Psoas muscle (tissue), 8 donors: ENCODE measurements around the gene DYNC1I1. TPM values are rescaled to one million over a fixed set of nuclear protein-coding genes. Genes with fewer than 3 reads are reported as not detected.

Source experiments
- ATAC-seq, 4 donors: fragments of 200-7000 bp; cut with Tn5 transposase; one replicate each; pipeline ENCODE4 v1.9.1; 2020; ENCODE audit warnings: moderate library complexity in 3 of 4, mild to moderate bottlenecking in 2 of 4
- DNase-seq, 2 donors: peaks; one replicate each; pipeline ENCODE4 v3.0.0-alpha.2; 2020
- H3K27ac ChIP-seq: fragments of 200-600 bp; one replicate; pipeline ENCODE4 v1.8.0; 2022
- H3K27me3 ChIP-seq, 3 donors: fragments of 200-600 bp in 1 of 3; one replicate each; pipeline versions ENCODE4 v1.6.1 to v1.8.0; 2013 to 2022; ENCODE audit warnings: low read length in 2 of 3, mild to moderate bottlenecking in 2 of 3, moderate library complexity in 1 of 3; ENCODE audit not compliant: insufficient read depth in 3 of 3
- H3K36me3 ChIP-seq, 2 donors: fragments of 200-600 bp in 1 of 2; one replicate each; pipeline versions ENCODE4 v1.6.1 to v1.8.0; 2013 to 2022; ENCODE audit warnings: low read depth in 1 of 2, mild to moderate bottlenecking in 1 of 2, moderate library complexity in 1 of 2; ENCODE audit not compliant: insufficient read depth in 1 of 2
- H3K4me1 ChIP-seq: fragments of 200-600 bp; one replicate; pipeline ENCODE4 v1.8.0; 2022
- H3K4me3 ChIP-seq: fragments of 200-600 bp; one replicate; pipeline ENCODE4 v1.8.0; 2022; ENCODE audit warnings: mild to moderate bottlenecking
- H3K9me3 ChIP-seq: fragments of 200-600 bp; one replicate; pipeline ENCODE4 v1.8.0; 2022
- CTCF ChIP-seq: fragments of 200-600 bp; IDR thresholded peaks from one replicate; pipeline ENCODE4 v1.8.0; 2022; ENCODE audit warnings: antibody characterized with exemption
- whole genome bisulfite sequencing, 3 donors: extraction: QIAGEN DNeasy Blood & Tissue Kit; methylation state at CpG; one replicate each; pipeline versions ENCODE4 v1.1.6 to v1.1.7; 2013; 5-methylcytosine and 5-hydroxymethylcytosine counted together
- intact Hi-C, 2 donors: fragments of 100-400 bp; cut with DNase I; formaldehyde crosslinking; loops; one replicate each; pipeline versions ENCODE4 v1.11.0 to v1.14.2; 2022
- polyA plus RNA-seq, 3 donors: library from polyadenylated mRNA; stranded (reverse); fragments of 200-250 nt; gene quantifications; one replicate each; pipeline ENCODE4 v1.2.3, GENCODE V29; 2013
- total RNA-seq, 4 donors: library from RNA; stranded (reverse); fragmentation: NEBNext Ultra II Directional in 2 of 4; extraction: Animal tissue kit (Norgen Biotek cat#: 25700) in 2 of 4; gene quantifications; one replicate each; pipeline versions ENCODE4 v1.2.1 to v1.2.4, GENCODE V29; 2021 to 2023
- donor health status: healthy with polysubstance abuse.
- donor health status: DM: no; HTN: no; CAD: no; lungs with moderate emphysema.
- donor health status: Bipolar disorder and iron deficiency.
- donor health status: healthy.
- donor health status: DM: yes; HTN: yes; CAD: no.
- donor health status: DM: no; HTN: no; CAD: no.
- donor health status: DM: no; HTN: no; CAD: no.
- donor health status: DM: yes; HTN: yes; CAD: no.

DYNC1I1 gene
- total and polyA plus RNA-seq, 7 donors, result 3.0 to 28.8 (median 6.9) TPM

GRCh38 chr7:96089511-96089910 is 317.2 kb downstream of the DYNC1I1 start:
- no peak for TF ChIP-seq CTCF
- WGBS, 3 donors, result 56 to 63% (median 60%) methylated on average over 3 of the region's 3 CpGs

GRCh38 chr7:96090756-96091155 is 318.4 kb downstream of the DYNC1I1 start:
- no peak for DNase-seq
- TF ChIP-seq CTCF, result no peak
- intact Hi-C loops, result no loop called here
- no peaks in the 10 kb centered on the region for H3K27me3 ChIP-seq
- ATAC-seq, result no peak
- H3K4me3 ChIP-seq, result no peak overlapping the region
- no peaks in the 10 kb centered on the region for H3K36me3 ChIP-seq
- no peak overlapping the region for H3K27ac ChIP-seq
- H3K9me3 ChIP-seq, result no peaks in the 10 kb centered on the region
- WGBS, 3 donors, result 69 to 70% (median 70%) methylated on average over 6 of the region's 6 CpGs
- H3K4me1 ChIP-seq, result no peaks in the 10 kb centered on the region

More at GRCh38 chr7:96089511-96089910, 317.2 kb downstream of the DYNC1I1 start:
- Histone ChIP-seq H3K36me3 (no peaks in the 10 kb centered on the region), H3K9me3 (no peaks in the 10 kb centered on the region), H3K27ac (no peak overlapping the region), H3K4me1 (no peaks in the 10 kb centered on the region), H3K27me3 (no peaks in the 10 kb centered on the region), H3K4me3 (no peak overlapping the region)
- intact Hi-C loops, result no loop called here
- ATAC-seq, result no peak
- no peak for DNase-seq

GRCh38 chr7:96093435-96093834 is 321.1 kb downstream of the DYNC1I1 start:
- WGBS, 3 donors, result 36 to 55% (median 38%) methylated on average over 1 of the region's 1 CpG
- no peaks in the 10 kb centered on the region for H3K9me3 ChIP-seq
- no peaks in the 10 kb centered on the region for H3K27me3 ChIP-seq
- no peaks in the 10 kb centered on the region for H3K36me3 ChIP-seq
- DNase-seq (no peak), ATAC-seq (no peak)
- H3K4me3 ChIP-seq, result no peak overlapping the region
- no peaks in the 10 kb centered on the region for H3K4me1 ChIP-seq
- intact Hi-C loops, result no loop called here
- no peak overlapping the region for H3K27ac ChIP-seq
- TF ChIP-seq CTCF, result no peak

- Histone ChIP-seq H3K4me1 (no peaks in the 10 kb centered on the region), H3K27ac (no peak overlapping the region), H3K4me3 (no peak overlapping the region), H3K27me3 (no peaks in the 10 kb centered on the region), H3K36me3 (no peaks in the 10 kb centered on the region), H3K9me3 (no peaks in the 10 kb centered on the region)
- 60 to 66% (median 62%) methylated on average over 2 of the region's 2 CpGs for WGBS, 3 donors
- DNase-seq (no peak), ATAC-seq (no peak)
- no peak for TF ChIP-seq CTCF
- intact Hi-C loops, result no loop called here
These were observed 325.5 kb downstream of the DYNC1I1 start for GRCh38 chr7:96097835-96098234.

- Histone ChIP-seq H3K9me3 (no peaks in the 10 kb centered on the region), H3K4me3 (no peak overlapping the region), H3K27me3 (no peaks in the 10 kb centered on the region), H3K27ac (no peak overlapping the region), H3K4me1 (no peaks in the 10 kb centered on the region), H3K36me3 (no peaks in the 10 kb centered on the region)
- ATAC-seq, result no peak
- intact Hi-C loops, result no loop called here
- DNase-seq, result no peak
- WGBS, 3 donors, result 60 to 86% (median 75%) methylated on average over 1 of the region's 1 CpG
- TF ChIP-seq CTCF, result no peak
These were observed 328.4 kb downstream of the DYNC1I1 start for GRCh38 chr7:96100737-96101136.
